ENCODE results near the gene HGS. TPM values are rescaled to one million over a fixed set of nuclear protein-coding genes. Genes with fewer than 3 reads are reported as not detected.

Gene HGS
- total RNA-seq, 2 donors from 2014 or later = 93.8 to 108 TPM

GRCh38 chr17:81687770-81688541, 4.1 kb downstream of the HGS start:
- no peak overlapping the region for H3K27ac ChIP-seq
- DNase-seq (ENCODE audit: low spot score) (no peak), ATAC-seq (ENCODE audit: insufficient number of reproducible peaks, low FRiP score, low read depth) (no peak)
- no peaks in the 10 kb centered on the region for H3K9me3 ChIP-seq
- no peak overlapping the region for H3K4me3 ChIP-seq
- TF ChIP-seq, protein P1, sequence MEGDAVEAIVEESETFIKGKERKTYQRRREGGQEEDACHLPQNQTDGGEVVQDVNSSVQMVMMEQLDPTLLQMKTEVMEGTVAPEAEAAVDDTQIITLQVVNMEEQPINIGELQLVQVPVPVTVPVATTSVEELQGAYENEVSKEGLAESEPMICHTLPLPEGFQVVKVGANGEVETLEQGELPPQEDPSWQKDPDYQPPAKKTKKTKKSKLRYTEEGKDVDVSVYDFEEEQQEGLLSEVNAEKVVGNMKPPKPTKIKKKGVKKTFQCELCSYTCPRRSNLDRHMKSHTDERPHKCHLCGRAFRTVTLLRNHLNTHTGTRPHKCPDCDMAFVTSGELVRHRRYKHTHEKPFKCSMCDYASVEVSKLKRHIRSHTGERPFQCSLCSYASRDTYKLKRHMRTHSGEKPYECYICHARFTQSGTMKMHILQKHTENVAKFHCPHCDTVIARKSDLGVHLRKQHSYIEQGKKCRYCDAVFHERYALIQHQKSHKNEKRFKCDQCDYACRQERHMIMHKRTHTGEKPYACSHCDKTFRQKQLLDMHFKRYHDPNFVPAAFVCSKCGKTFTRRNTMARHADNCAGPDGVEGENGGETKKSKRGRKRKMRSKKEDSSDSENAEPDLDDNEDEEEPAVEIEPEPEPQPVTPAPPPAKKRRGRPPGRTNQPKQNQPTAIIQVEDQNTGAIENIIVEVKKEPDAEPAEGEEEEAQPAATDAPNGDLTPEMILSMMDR (IDR thresholded peaks at IDR 0.05) = no peak
- no peaks in the 10 kb centered on the region for H3K27me3 ChIP-seq (replicated peaks; ENCODE audit: insufficient read depth)
- H3K4me1 ChIP-seq (ENCODE audit: control insufficient read depth in 1 of 2, low read depth in 2 of 2) = peaks cover 12 to 16% of the 10 kb centered on the region in 2 donors
- H3K36me3 ChIP-seq = peaks cover 62% of the 10 kb centered on the region

DNA sequence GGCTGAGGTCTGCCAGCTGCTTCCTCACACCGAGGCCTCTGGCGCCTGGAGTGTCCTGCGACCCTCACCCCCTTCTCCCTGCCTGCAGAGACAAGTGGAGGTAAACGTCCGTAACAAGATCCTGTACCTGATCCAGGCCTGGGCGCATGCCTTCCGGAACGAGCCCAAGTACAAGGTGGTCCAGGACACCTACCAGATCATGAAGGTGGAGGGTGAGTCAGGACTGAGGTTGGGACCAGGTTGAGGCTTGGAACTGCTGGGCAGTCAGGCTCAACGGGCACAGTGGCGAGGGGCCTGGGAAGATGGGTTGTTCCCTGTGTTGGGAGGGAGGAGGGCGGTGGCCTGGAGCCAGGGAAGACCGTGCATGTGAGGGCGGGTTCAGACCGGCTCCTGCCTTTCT, 4.8 kb downstream of the HGS start:
- ATAC-seq (ENCODE audit: insufficient number of reproducible peaks, low FRiP score, low read depth) = no peak

GRCh38 chr17:81690066-81690465, 6.3 kb downstream of the HGS start:
- DNase-seq (ENCODE audit: low spot score) (no peak), ATAC-seq (ENCODE audit: insufficient number of reproducible peaks, low FRiP score, low read depth) (no peak)
- TF ChIP-seq, protein P1 (IDR thresholded peaks at IDR 0.05) = no peak
- Histone ChIP-seq H3K9me3 (no peaks in the 10 kb centered on the region), H3K4me1 (ENCODE audit: control insufficient read depth in 1 of 2, low read depth in 2 of 2) (peaks cover 6 to 9% of the 10 kb centered on the region in 2 donors), H3K36me3 (peaks cover 83% of the 10 kb centered on the region), H3K27ac (no peak overlapping the region), H3K27me3 (replicated peaks; ENCODE audit: insufficient read depth) (no peaks in the 10 kb centered on the region), H3K4me3 (no peak overlapping the region)

More for the DNA sequence above, 4.8 kb downstream of the HGS start:
- DNase-seq (ENCODE audit: low spot score) = no peak
- no peaks in the 10 kb centered on the region for H3K9me3 ChIP-seq
- H3K4me3 ChIP-seq = no peak overlapping the region
- H3K27ac ChIP-seq = no peak overlapping the region
- H3K27me3 ChIP-seq (replicated peaks; ENCODE audit: insufficient read depth) = no peaks in the 10 kb centered on the region
- H3K4me1 ChIP-seq (ENCODE audit: control insufficient read depth in 1 of 2, low read depth in 2 of 2) = peaks cover 12 to 16% of the 10 kb centered on the region in 2 donors
- TF ChIP-seq, protein P1 (IDR thresholded peaks at IDR 0.05) = no peak
- H3K36me3 ChIP-seq = peaks cover 68% of the 10 kb centered on the region

DNA sequence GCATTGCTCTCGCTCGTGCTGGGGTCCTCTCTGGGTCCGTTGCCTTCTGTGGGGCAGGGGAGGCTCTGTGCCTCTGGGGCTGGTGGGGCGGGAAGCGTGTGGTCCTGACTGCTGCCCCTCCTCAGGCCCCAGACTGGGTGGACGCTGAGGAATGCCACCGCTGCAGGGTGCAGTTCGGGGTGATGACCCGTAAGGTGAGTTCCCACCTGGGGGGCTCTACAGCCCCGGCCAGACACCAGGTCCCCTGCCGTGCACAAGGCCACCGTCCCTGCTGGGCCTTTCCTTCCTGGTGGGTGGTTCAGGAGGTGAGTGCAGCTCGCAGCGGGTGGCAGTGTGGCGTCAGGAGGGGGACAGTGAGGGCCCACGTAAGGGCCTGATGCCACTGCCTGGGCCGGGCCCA, 6.7 kb downstream of the HGS start:
- no peak for DNase-seq (ENCODE audit: low spot score)
- TF ChIP-seq, protein P1 (IDR thresholded peaks at IDR 0.05) = no peak
- Histone ChIP-seq H3K9me3 (no peaks in the 10 kb centered on the region), H3K27ac (no peak overlapping the region), H3K27me3 (replicated peaks; ENCODE audit: insufficient read depth) (no peaks in the 10 kb centered on the region), H3K4me3 (no peak overlapping the region), H3K36me3 (peaks cover 87% of the 10 kb centered on the region), H3K4me1 (ENCODE audit: control insufficient read depth in 1 of 2, low read depth in 2 of 2) (peaks cover under 1 to 4% of the 10 kb centered on the region in 2 donors)
- no peak for ATAC-seq (ENCODE audit: insufficient number of reproducible peaks, low FRiP score, low read depth)

GRCh38 chr17:81691196-81691595, 7.4 kb downstream of the HGS start:
- H3K27ac ChIP-seq = no peak overlapping the region
- H3K36me3 ChIP-seq = peaks cover 87% of the 10 kb centered on the region
- no peak for ATAC-seq (ENCODE audit: insufficient number of reproducible peaks, low FRiP score, low read depth)
- H3K27me3 ChIP-seq (replicated peaks; ENCODE audit: insufficient read depth) = no peaks in the 10 kb centered on the region
- no peak for DNase-seq (ENCODE audit: low spot score)
- no peaks in the 10 kb centered on the region for H3K4me1 ChIP-seq (ENCODE audit: control insufficient read depth in 1 of 2, low read depth in 2 of 2)
- no peak overlapping the region for H3K4me3 ChIP-seq
- H3K9me3 ChIP-seq = no peaks in the 10 kb centered on the region
- TF ChIP-seq, protein P1 (IDR thresholded peaks at IDR 0.05) = no peak
